NCI-H446 (cell line): ENCODE data around the gene GABRD.

Source experiments
- DNase-seq, 2 experiments: peaks; one replicate each; lab custom pipeline; 2025; lab: John Stamatoyannopoulos, UW

The GABRD gene

GRCh38 chr1:2018217-2019171, 651 bp upstream of the GABRD start:
- DNase-seq, result no peak

DNA sequence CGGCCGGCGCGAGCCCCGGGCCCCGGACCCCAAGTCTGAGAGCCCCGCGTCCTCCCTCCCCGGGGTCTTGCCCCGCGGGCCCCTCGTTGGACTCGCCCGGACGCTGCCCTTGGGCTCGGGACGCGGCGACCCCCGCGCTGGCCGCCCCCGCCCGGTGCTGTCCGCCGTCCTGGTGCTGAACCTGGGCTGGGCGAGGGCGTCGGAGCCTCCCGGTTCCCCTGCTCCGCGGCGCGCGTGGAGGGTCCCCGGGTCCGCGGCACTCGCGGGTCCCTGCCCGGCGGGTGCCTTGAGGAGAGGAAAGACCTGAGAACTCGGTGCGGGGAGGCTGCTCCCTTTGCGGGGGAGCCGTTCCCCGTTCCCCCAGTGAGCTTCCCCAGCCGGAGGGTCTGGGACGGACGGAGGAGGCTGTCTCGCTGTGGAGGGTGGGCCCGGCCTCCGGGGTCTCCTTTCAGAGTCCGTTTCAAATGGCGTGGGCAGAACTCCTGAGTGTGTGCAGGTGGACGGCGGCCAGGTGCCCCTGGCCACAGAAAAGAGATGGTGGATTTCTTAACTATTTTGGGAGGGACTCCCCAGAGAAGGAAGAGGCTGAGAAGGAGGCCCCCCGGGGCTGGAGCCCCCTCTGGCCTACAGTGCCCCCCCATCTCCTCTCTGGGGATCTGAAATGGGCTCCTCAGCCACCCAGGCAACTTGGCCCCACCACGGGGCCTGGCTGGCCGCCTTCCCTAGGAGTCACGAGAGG, 595 bp downstream of the GABRD start:
- no peak for DNase-seq

GRCh38 chr1:2020310-2020655, 1.1 kb downstream of the GABRD start:
- no peak for DNase-seq

GRCh38 chr1:2021550-2021949, 2.4 kb downstream of the GABRD start:
- no peak for DNase-seq

- DNase-seq, result no peak
These were observed 3.1 kb downstream of the GABRD start for GRCh38 chr1:2022063-2022770.

DNA sequence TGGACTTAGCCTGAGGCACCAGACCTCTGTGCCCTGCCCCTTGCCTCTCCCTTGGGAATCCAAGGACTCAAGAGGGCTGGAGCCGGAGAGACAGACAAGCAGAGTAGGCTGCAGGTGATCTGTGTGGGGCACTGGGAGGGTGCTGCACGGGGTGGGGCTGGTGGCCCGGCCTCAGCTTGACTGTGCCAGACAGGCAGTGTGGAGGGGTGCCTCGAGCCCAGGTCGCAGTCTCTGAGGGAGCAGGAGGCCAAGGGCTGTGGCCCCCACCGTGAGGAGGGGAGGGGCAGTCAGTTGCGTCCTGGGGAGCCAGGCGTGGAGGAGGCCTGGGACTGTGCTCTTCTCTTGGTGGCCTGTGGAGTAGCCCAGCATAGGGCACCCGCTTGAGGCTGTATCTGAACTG, 4.0 kb downstream of the GABRD start:
- no peak for DNase-seq

DNA sequence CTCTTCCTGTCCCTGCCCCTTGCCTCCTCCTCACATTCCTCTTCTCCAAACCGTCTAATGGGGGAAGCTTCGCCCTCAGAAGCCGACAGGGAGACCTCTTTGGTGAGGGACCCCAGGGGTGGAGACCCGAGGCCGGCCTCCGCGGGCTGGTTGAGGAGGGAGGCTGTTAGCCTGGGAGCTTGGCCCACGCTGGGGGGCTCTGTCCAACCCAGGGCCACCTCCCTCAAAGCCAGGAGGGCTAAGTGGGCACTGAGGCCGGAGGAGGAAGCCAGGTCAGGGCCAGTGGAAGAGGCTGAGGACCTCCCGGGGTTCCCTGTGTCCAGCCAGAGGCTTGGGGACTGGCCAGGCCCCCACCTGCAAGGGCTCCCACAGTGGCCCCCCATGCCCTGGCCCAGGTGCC, 5.3 kb downstream of the GABRD start:
- DNase-seq, result no peak

- DNase-seq, result no peak
These were observed 5.7 kb downstream of the GABRD start for GRCh38 chr1:2024887-2025286.

GRCh38 chr1:2025491-2025981, 6.4 kb downstream of the GABRD start:
- DNase-seq, result no peak

GRCh38 chr1:2027961-2028583, 8.9 kb downstream of the GABRD start:
- no peak for DNase-seq

DNA sequence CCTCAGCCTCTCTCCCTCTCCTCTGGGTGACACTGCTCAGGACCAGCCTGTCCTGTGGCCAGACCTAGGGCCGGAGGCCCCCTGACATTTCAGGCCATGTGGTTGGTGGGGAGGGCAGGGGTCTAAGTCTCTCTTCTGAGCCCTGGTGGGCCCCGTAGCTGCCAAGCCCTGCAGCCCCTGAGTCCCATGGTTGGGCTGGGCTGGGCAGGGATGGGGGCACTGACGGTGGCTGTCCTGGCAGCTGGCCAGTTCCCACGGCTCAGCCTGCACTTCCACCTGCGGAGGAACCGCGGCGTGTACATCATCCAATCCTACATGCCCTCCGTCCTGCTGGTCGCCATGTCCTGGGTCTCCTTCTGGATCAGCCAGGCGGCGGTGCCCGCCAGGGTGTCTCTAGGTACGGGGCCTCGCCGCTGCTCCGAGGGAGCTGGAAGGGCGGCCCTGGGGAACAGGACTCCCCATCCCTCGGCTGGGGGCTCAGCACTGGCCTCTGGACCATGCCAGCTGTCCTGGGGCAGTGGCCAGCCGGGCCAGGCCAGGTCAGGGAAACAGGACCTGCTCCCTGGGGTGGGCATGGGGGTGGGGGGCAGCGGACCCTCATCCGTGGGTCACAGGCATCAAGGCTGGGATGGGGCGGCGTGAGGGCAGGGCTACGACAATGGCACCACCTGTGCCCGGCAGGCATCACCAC, 9.9 kb downstream of the GABRD start:
- no peak for DNase-seq

GRCh38 chr1:2029561-2029960, 10.4 kb downstream of the GABRD start:
- DNase-seq, result no peak

DNA sequence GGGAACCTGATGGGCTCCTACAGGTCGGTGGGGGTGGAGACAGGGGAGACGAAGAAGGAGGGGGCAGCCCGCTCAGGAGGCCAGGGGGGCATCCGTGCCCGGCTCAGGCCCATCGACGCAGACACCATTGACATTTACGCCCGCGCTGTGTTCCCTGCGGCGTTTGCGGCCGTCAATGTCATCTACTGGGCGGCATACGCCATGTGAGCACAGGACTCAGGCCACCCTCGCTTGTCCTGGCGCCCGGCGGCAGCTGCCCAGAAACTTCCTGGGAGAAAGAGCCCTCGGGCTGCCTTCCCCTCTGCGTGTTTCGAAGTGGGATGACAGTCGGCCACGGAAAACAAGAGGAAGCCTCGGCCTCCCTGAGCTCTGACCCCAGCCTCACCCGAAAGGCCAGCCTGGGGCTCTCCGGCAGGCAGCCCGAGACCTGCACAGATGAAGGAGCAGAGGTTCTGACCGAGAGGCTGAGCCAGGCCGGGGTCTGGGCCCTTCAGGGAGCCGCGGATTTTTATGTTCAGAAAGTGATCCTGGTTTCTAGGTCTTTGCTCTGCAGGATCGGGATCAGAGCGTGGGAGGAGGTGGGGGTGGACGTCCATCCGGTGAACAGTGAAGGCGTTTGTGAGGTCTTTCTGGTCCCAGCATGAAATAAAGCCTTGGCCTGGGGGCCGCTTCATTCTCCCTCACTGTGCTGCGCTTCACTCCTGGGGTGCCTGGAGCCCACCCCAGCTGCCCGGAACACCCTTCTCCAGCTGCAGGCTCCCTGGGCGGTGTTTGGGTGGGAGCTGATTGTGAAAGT, 11.1 kb downstream of the GABRD start:
- no peak for DNase-seq

DNA sequence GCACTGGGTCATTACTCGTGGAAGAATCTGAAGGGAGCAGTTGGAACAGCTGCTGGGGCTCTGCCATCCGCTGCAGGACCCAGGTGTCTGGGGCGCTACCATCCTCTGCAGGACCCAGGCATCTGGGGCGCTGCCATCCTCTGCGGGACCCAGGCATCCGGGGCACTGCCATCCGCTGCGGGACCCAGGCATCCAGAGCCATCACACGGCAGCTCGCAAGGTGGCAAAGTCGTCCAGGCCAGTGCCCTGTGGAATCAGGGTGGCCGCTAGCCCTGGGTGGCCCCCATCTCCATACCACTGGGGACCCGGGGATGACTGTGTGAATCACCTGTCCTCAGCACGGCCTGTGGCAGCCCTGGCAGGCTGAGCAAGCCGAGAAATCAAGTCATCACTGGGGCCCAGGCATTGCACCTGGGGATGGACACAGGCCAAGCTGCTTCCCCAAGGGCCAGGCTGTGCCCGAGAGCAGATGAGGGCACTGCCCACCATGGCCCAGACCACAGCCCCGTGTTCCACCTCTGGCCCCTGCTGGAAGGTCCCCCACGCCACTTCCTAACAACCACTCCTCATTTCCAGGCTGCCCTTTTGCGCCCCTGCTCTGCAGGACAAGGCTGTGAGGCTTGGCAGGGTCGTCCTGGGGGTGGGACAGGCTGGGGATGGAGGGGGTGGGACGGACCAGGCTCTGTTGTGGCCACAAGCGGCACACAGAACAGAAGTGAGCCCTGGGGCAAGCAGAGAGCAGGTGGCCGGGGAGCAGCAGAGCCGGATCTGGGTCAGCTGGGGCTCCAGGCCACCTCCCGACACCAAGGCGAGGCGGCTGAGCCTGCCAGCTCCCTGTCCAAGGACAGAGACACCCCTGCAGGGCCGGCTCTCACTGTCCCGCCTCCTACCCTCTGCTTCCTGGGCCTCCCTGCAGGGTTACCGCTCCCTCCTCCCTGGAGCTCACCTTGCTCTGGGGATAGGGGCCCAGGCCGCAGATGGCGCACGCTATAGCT, 12.7 kb downstream of the GABRD start:
- DNase-seq, result no peak

- no peak for DNase-seq
These were observed 13.6 kb downstream of the GABRD start for GRCh38 chr1:2032737-2033136.

- DNase-seq, result no peak
These were observed 14.0 kb downstream of the GABRD start for GRCh38 chr1:2033165-2033564.

- DNase-seq, result no peak
These were observed 17.1 kb downstream of the GABRD start for GRCh38 chr1:2036287-2036686.

DNA sequence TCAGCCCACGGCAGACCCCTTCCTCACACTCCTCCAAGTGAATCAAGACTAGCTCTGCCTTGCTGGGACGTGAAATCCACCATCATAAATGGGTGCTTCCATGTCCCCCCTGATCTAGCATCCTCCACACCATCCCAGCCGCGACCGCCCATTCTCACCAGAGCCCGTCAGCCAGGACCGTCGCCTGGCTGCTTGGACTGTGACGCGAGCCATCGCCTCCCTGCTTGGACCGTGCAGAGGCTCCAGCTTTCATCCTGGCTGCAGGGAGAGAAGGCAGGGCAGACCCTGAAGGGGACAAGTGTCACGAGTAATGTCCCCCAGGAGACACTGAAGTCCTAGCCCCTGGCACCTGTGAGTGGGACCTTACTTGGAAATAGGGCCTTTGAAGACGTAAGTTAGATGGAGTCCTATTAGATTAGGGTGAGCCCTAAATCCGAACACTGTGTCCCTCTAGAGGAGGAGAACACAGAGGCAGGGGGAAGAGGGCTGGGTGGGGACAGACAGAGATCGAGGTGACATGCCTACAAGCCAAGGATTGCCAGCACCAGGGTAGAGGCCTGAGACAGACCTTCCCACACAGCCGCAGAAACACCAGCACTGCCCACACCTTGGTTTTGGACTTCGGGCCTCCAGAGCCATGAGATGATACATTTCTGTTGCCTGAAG, 18.3 kb downstream of the GABRD start:
- no peak for DNase-seq

DNA sequence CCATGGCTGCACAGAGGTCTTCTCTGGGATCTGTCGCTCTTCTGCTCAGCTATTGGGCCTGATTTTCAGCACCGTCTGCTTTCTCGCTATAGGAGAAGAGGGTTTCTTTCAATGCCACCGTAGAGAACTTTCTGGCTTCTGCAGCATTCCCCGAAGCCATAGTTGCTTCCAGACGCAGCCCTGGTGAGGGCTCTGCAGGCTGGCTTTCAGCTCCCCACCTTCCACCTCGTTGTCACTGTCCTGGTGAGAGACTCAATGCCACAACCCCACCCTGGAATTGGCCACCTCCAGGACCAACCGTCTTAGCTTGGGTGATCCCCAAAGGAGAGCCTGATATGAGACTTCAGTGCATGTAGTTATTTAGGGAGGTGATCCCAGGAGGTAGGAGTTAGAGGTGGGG, 19.1 kb downstream of the GABRD start:
- DNase-seq, result no peak
